Central memory CD8-positive, alpha-beta T cell (primary cell): ENCODE results near the gene TAGAP.
"Not testable (repeated sequence)": the region's sequence is repeated elsewhere in the genome, so short reads cannot be mapped to it uniquely, and the experiment has no call there.

Source experiments
- ATAC-seq: fragments of 150-1000 bp; cut with Tn5 transposase; replicated peaks from 2 replicates; pipeline ENCODE4 v1.10.0; 2022; ENCODE audit warnings: mild to moderate bottlenecking, moderate FRiP score, moderate number of reproducible peaks; ENCODE audit not compliant: poor library complexity, severe bottlenecking; ENCODE audit errors: extremely low read depth
- DNase-seq, 2 donors: peaks; one replicate each; pipeline ENCODE4 v3.0.0; 2021; ENCODE audit warnings: low spot score in 2 of 2
- H3K27ac Mint-ChIP-seq: one replicate; pipeline ENCODE4 v1.8.0; 2022; ENCODE audit warnings: low read depth, mild to moderate bottlenecking, moderate library complexity, mixed read lengths
- H3K27me3 Mint-ChIP-seq: one replicate; pipeline ENCODE4 v1.8.0; 2022; ENCODE audit warnings: mixed read lengths
- H3K36me3 Mint-ChIP-seq: one replicate; pipeline ENCODE4 v1.8.0; 2022; ENCODE audit warnings: mild to moderate bottlenecking, moderate library complexity, mixed read lengths; ENCODE audit not compliant: insufficient read depth
- H3K4me1 Mint-ChIP-seq: one replicate; pipeline ENCODE4 v1.8.0; 2022; ENCODE audit warnings: mixed read lengths
- H3K4me3 Mint-ChIP-seq: one replicate; pipeline ENCODE4 v1.8.0; 2022; ENCODE audit warnings: mild to moderate bottlenecking, moderate library complexity, mixed read lengths
- H3K9me3 Mint-ChIP-seq: one replicate; pipeline ENCODE4 v1.8.0; 2022; ENCODE audit warnings: mixed read lengths

The TAGAP gene

GRCh38 chr6:159012201-159012600 is 32.6 kb downstream of the TAGAP start:
- ATAC-seq (no peak), DNase-seq (no peak)
- peaks cover 1% of the 10 kb centered on the region for H3K36me3 Mint-ChIP-seq
- H3K27me3 Mint-ChIP-seq: no peaks in the 10 kb centered on the region
- no peaks in the 10 kb centered on the region for H3K9me3 Mint-ChIP-seq
- H3K4me3 Mint-ChIP-seq: no peak overlapping the region
- peaks cover 7% of the 10 kb centered on the region for H3K4me1 Mint-ChIP-seq
- H3K27ac Mint-ChIP-seq: peak overlapping the region; percentile 41

GRCh38 chr6:159010037-159010612 is 34.7 kb downstream of the TAGAP start:
- DNase-seq, H3K9me3 Mint-ChIP-seq, H3K27me3 Mint-ChIP-seq, H3K36me3 Mint-ChIP-seq, ATAC-seq, H3K4me1 Mint-ChIP-seq: not testable (repeated sequence)
- Mint-ChIP-seq H3K27ac (peak overlapping the region; percentile 48), H3K4me3 (peak overlapping the region; percentile 40)

- DNase-seq (peak; percentile 20 to 21), ATAC-seq (peak; percentile 89)
- Mint-ChIP-seq H3K9me3 (no peaks in the 10 kb centered on the region), H3K36me3 (peaks cover 1% of the 10 kb centered on the region), H3K4me1 (peaks cover 13% of the 10 kb centered on the region), H3K4me3 (peak overlapping the region; percentile 59), H3K27ac (peak overlapping the region; percentile 80), H3K27me3 (no peaks in the 10 kb centered on the region)
Measured at GRCh38 chr6:159008656-159009288, 36.0 kb downstream of the TAGAP start.

DNA sequence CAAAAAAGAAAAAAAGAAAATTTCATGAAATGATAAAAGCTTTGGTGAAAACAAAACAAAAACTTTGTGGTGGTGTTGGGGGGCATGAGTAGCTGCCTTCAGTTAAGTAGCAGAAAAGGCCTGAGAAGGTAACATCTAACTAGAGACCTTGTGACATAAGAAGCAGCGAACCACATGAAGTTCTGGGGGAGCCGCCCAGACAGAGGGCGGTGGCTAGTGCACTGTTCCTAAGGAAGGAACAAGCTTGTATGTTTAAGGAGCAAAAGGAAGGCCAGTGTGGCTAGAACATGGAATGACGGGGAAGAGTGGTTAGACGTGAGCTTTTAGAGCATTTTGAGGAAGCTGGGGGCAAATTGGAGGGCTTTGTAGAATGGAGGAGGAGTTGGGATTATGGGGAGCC is 37.3 kb downstream of the TAGAP start:
- DNase-seq (no peak), ATAC-seq (no peak)
- Mint-ChIP-seq H3K9me3 (no peaks in the 10 kb centered on the region), H3K27me3 (no peaks in the 10 kb centered on the region), H3K36me3 (peaks cover 1% of the 10 kb centered on the region), H3K4me1 (peaks cover 17% of the 10 kb centered on the region), H3K4me3 (no peak overlapping the region), H3K27ac (no peak overlapping the region)

DNA sequence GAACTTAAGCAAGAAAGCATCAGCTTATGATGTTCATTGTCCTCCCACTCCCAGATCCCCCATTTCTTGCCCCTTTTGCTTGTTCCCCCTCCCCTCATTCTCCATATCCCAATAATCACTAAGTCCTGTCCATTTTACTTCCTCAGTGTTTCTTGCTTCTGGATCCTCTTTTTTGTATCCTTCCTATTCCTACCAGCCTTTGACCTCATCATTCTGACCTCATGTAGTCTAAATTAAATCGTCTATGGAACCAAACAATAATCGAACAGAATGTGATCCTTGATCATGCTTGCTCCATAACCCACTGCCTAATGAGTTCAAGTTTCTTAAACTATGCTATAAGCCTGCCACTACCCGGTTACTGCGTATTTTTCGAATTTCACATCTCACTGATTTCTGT is 39.4 kb downstream of the TAGAP start:
- H3K4me3 Mint-ChIP-seq: no peak overlapping the region
- H3K9me3 Mint-ChIP-seq: no peaks in the 10 kb centered on the region
- no peaks in the 10 kb centered on the region for H3K36me3 Mint-ChIP-seq
- H3K27ac Mint-ChIP-seq: no peak overlapping the region
- ATAC-seq: no peak
- H3K4me1 Mint-ChIP-seq: peaks cover 20% of the 10 kb centered on the region
- no peaks in the 10 kb centered on the region for H3K27me3 Mint-ChIP-seq
- DNase-seq: no peak

GRCh38 chr6:159004592-159004991 is 40.2 kb downstream of the TAGAP start:
- no peaks in the 10 kb centered on the region for H3K9me3 Mint-ChIP-seq
- no peaks in the 10 kb centered on the region for H3K27me3 Mint-ChIP-seq
- DNase-seq: no peak
- H3K27ac Mint-ChIP-seq: no peak overlapping the region
- peaks cover 23% of the 10 kb centered on the region for H3K4me1 Mint-ChIP-seq
- H3K4me3 Mint-ChIP-seq: no peak overlapping the region
- no peak for ATAC-seq
- H3K36me3 Mint-ChIP-seq: peaks cover 2% of the 10 kb centered on the region

DNA sequence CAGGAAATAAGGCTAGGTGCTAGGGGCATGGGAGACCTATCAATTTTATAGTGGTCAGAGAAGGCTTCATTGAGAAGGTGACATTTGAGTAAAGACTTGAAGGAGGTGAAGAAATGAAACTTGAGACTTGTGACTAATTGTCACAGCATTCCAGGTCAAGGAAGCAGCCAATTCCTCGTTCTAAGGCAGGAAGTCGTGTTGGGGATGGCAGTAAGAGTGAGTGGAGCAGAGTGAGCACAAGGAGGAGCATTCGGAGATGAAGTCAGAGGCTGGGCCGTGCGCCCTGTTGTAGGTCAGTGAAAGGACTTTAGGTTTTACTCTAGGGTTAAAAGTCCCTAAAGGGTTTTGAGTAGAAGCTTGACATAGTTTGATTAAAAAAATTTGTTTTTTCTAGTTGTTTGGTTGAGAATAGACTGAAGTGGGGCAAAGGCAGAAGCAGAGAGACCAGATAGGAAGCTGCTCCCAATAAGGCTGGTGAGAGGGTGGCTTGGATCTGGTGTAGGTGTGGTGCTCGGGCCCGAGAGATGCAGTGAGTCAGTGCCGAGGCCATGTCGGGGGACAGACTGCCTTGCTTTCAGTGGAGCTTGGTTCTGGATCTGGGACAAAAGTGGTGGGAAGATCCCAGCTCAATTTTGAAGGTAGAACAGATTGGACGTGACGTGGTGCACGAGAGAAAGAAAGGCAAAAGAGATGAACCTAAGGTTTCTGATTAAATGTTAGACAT is 42.2 kb downstream of the TAGAP start:
- Mint-ChIP-seq H3K4me3 (no peak overlapping the region), H3K27me3 (no peaks in the 10 kb centered on the region), H3K36me3 (peaks cover 8% of the 10 kb centered on the region), H3K27ac (no peak overlapping the region), H3K9me3 (no peaks in the 10 kb centered on the region), H3K4me1 (peaks cover 31% of the 10 kb centered on the region)
- ATAC-seq (no peak), DNase-seq (no peak)

GRCh38 chr6:158999666-159000403 is 45.0 kb downstream of the TAGAP start, which contains the start of gene RSPH3:
RSPH3 (minus strand) TSS chr6:159000202; CDS start chr6:158999550, 652 bp downstream.
- Mint-ChIP-seq H3K27ac (peak within 1 kb of the TSS; percentile 90), H3K9me3 (no peaks in the 10 kb centered on the region), H3K4me1 (peaks cover 36% of the 10 kb centered on the region), H3K36me3 (peaks cover 10% of the 10 kb centered on the region), H3K27me3 (no peaks in the 10 kb centered on the region), H3K4me3 (peak within 1 kb of the TSS; percentile 99)
- peak; percentile 71 to 74 for DNase-seq
- peak; percentile 82 for ATAC-seq

DNA sequence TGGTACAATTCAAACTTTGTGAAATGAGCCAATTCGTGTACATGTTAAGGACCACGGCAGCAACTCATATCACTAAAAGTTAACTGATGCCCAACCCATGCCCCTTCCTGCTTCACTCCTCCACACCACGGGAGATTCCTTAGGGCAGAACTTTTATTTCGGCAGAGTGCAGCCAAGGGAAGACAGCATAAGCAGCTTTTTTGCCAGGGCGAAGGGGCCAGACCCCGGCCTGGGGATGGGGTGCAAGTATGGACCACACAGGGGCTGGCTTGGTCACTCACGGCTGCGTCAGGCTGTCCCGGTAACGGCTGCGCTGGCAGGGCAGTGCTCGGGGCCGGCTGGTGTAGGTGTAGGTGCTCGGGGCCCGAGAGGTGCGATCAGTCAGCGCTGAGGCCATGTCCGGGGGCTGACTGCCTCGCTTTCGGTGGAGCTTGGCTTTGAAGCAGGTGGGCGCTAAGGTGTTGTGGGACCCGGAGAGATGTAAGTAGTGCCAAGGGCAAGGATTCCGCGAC is 45.6 kb downstream of the TAGAP start:
- no peaks in the 10 kb centered on the region for H3K27me3 Mint-ChIP-seq
- DNase-seq (no peak), ATAC-seq (peak; percentile 34)
- peak overlapping the region; percentile 99 for H3K4me3 Mint-ChIP-seq
- peaks cover 10% of the 10 kb centered on the region for H3K36me3 Mint-ChIP-seq
- peaks cover 36% of the 10 kb centered on the region for H3K4me1 Mint-ChIP-seq
- no peaks in the 10 kb centered on the region for H3K9me3 Mint-ChIP-seq
- peak overlapping the region; percentile 90 for H3K27ac Mint-ChIP-seq

DNA sequence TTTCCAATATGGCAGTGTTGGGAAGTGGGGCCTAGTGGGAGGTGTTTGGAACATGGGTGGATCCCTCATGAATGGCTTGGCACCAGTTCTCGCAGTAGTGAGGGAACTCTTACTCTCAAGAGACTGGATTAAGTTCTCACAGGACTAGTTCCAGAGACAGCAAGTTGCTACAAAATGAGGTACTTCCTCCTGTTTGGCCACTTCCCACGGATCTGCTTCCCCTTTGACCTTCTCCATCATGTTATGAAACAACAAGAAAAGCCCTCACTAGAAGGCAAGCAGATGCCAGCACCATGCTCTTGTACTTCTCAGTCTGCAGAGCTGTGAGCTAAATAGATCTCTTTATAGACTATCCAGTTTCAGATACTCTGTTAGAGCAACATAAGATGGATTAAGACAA is 47.9 kb downstream of the TAGAP start:
- H3K27ac Mint-ChIP-seq: no peak overlapping the region
- no peak for ATAC-seq
- no peak overlapping the region for H3K4me3 Mint-ChIP-seq
- H3K9me3 Mint-ChIP-seq: no peaks in the 10 kb centered on the region
- no peak for DNase-seq
- no peaks in the 10 kb centered on the region for H3K27me3 Mint-ChIP-seq
- H3K4me1 Mint-ChIP-seq: peaks cover 30% of the 10 kb centered on the region
- H3K36me3 Mint-ChIP-seq: peaks cover 10% of the 10 kb centered on the region

DNA sequence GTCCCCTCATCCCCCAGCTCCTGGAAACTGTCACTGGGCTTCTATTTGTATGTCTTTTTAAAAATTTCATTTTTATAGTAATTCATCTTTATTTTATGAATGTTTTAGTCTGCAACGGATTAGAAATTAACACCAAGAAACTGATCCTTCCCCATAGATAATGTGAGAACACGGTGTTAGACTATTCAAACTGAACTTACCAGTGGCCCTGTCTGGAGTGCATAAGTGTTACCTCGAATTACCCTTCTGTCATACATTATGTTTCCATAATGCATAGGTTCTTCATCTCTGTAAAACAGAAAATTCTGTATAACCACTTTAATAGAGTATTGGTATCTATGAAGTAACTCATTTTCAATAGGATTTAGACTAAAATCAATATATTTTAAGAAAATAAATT is 51.2 kb downstream of the TAGAP start:
- Mint-ChIP-seq H3K9me3 (no peaks in the 10 kb centered on the region), H3K4me1 (peaks cover 23% of the 10 kb centered on the region), H3K4me3 (peak overlapping the region; percentile 57), H3K27me3 (no peaks in the 10 kb centered on the region), H3K27ac (peak overlapping the region; percentile 75), H3K36me3 (peaks cover 4% of the 10 kb centered on the region)
- DNase-seq (no peak), ATAC-seq (peak; percentile 76)

GRCh38 chr6:158991017-158991723 is 53.6 kb downstream of the TAGAP start:
- Mint-ChIP-seq H3K4me1 (peaks cover 23% of the 10 kb centered on the region), H3K9me3 (peaks cover 4% of the 10 kb centered on the region), H3K36me3 (peaks cover 4% of the 10 kb centered on the region), H3K4me3 (no peak overlapping the region), H3K27me3 (no peaks in the 10 kb centered on the region), H3K27ac (no peak overlapping the region)
- DNase-seq (no peak), ATAC-seq (no peak)
